Left lung (tissue), 10 donors: Measurements from ENCODE around the gene MATN4. TPM values are rescaled to one million over a fixed set of nuclear protein-coding genes. Genes with fewer than 3 reads are reported as not detected.
A peak's percentile ranks its signal among the peaks of the same experiment; 100 is the strongest.

ENCODE experiments used
- ATAC-seq: fragments of 200-7000 bp; cut with Tn5 transposase; one replicate; pipeline ENCODE4 v1.9.1; 2020; ENCODE audit warnings: moderate library complexity
- DNase-seq, 4 donors: peaks; one replicate each; pipeline ENCODE4 v3.0.0-alpha.2; 2013 to 2020
- H3K27ac ChIP-seq, 2 donors: fragments of 200-600 bp; sonication (generic) in 1 of 2; one replicate each; pipeline versions ENCODE4 v1.5.0 to v1.8.0; 2020 to 2021
- H3K27me3 ChIP-seq, 2 donors: fragments of 200-600 bp; sonication (generic) in 1 of 2; one replicate each; pipeline versions ENCODE4 v1.5.0 to v1.8.0; 2020 to 2021
- H3K36me3 ChIP-seq, 2 donors: fragments of 200-600 bp; sonication (generic) in 1 of 2; one replicate each; pipeline versions ENCODE4 v1.5.0 to v1.8.0; 2020 to 2021
- H3K4me1 ChIP-seq, 2 donors: fragments of 200-600 bp; one replicate each; pipeline ENCODE4 v1.8.0; 2021
- H3K4me3 ChIP-seq, 2 donors: fragments of 200-600 bp; sonication (generic) in 1 of 2; one replicate each; pipeline versions ENCODE4 v1.5.0 to v1.8.0; 2020 to 2021; ENCODE audit warnings: mild to moderate bottlenecking in 1 of 2
- H3K9me3 ChIP-seq, 2 donors: fragments of 200-600 bp; sonication (generic) in 1 of 2; one replicate each; pipeline versions ENCODE4 v1.5.0 to v1.8.0; 2020 to 2021
- CTCF ChIP-seq, 2 donors: fragments of 200-600 bp; sonication (generic) in 1 of 2; IDR thresholded peaks; one replicate each; pipeline versions ENCODE4 v1.5.0 to v1.8.0; 2021; ENCODE audit warnings: antibody characterized with exemption in 2 of 2
- intact Hi-C, 2 donors: fragments of 100-400 bp; cut with DNase I; formaldehyde crosslinking; loops; one replicate each; pipeline versions ENCODE4 v1.11.2 to v1.14.2; 2022
- polyA plus RNA-seq, 6 donors: library from polyadenylated mRNA; unstranded; fragments of 120-200 nt; gene quantifications; one replicate each; pipeline ENCODE4 v1.2.1, GENCODE V29; 2013; ENCODE audit not compliant: insufficient read length in 6 of 6
- total RNA-seq, 2 donors: library from RNA; stranded (reverse); fragmentation: NEBNext Ultra II Directional; extraction: Animal tissue kit (Norgen Biotek cat#: 25700); gene quantifications; one replicate each; pipeline ENCODE4 v1.2.1, GENCODE V29; 2021
- donor health status: DM: no; HTN: yes; CAD: no.
- donor health status: DM: no; HTN: no; CAD: no.

MATN4 gene
- total and polyA plus RNA-seq, 8 donors = 0.07 to 0.23 (median 0.13) TPM; not detected in 4

- Histone ChIP-seq H3K27me3 (no peaks in the 10 kb centered on the region), H3K36me3 (peaks cover 0 to 52% of the 10 kb centered on the region in 2 donors), H3K4me1 (peaks cover 34 to 49% of the 10 kb centered on the region in 2 donors), H3K4me3 (no peak overlapping the region), H3K9me3 (no peaks in the 10 kb centered on the region), H3K27ac (peak overlapping the region; percentile 33 to 70)
- ATAC-seq (peak; percentile 46), DNase-seq (peak in 2 of 4 donors; percentile 74 to 76)
- intact Hi-C loops = no loop called here
- TF ChIP-seq CTCF (IDR thresholded peaks at IDR 0.05) = no peak
Measured at GRCh38 chr20:45337367-45338120, 29.4 kb upstream of the MATN4 start.

DNA sequence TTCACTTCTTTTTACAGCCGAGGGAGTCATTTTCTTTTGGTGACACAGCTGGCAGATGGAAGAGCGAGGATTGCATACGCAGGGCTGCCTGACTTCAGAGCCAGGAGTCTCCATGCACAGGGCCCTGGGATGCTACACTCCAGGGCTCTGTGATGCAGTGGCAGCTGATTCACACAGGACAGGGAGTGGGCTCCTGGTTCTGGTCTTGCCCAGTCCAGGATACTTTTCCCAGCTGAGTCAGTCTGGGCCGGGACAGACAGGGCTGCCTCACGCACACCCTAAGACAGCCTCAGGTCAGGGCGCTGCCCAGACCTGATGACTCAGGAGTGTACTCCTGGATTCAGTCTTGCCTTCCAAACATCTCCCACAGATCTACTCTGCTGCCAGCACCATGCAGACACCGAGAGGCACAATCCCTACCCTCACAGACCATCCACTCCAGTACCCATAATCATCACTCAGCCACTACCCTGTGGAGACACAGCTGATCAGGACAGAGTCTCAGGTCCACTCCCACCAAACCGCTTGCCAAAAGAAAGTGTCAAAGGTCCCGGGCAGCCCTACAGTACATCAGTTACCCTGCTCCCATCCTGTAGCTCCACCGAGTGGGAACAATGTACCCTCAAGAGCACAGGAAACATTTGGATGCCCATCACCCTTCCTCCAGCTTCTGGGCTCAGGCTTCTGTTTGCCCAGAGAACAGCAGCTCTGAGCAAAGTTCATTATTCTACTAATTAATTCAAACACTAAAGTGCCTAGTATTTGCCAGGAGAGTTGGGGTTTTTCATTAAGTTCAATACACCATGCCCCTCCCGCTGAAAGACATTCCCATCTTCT lies 28.6 kb upstream of the MATN4 start:
- peaks cover 29 to 43% of the 10 kb centered on the region in 2 donors for H3K4me1 ChIP-seq
- intact Hi-C loops = no loop called here
- H3K36me3 ChIP-seq = peaks cover 0 to 60% of the 10 kb centered on the region in 2 donors

GRCh38 chr20:45330476-45330875 lies 22.4 kb upstream of the MATN4 start:
- peaks cover 0 to 95% of the 10 kb centered on the region in 2 donors for H3K36me3 ChIP-seq

More for the DNA sequence above, 28.6 kb upstream of the MATN4 start:
- DNase-seq = no peak
- Histone ChIP-seq H3K27me3 (no peaks in the 10 kb centered on the region), H3K27ac (peak overlapping the region; percentile 33 to 70), H3K9me3 (no peaks in the 10 kb centered on the region), H3K4me3 (no peak overlapping the region)
- peak; percentile 49 for ATAC-seq
- TF ChIP-seq CTCF (IDR thresholded peaks at IDR 0.05) = no peak

DNA sequence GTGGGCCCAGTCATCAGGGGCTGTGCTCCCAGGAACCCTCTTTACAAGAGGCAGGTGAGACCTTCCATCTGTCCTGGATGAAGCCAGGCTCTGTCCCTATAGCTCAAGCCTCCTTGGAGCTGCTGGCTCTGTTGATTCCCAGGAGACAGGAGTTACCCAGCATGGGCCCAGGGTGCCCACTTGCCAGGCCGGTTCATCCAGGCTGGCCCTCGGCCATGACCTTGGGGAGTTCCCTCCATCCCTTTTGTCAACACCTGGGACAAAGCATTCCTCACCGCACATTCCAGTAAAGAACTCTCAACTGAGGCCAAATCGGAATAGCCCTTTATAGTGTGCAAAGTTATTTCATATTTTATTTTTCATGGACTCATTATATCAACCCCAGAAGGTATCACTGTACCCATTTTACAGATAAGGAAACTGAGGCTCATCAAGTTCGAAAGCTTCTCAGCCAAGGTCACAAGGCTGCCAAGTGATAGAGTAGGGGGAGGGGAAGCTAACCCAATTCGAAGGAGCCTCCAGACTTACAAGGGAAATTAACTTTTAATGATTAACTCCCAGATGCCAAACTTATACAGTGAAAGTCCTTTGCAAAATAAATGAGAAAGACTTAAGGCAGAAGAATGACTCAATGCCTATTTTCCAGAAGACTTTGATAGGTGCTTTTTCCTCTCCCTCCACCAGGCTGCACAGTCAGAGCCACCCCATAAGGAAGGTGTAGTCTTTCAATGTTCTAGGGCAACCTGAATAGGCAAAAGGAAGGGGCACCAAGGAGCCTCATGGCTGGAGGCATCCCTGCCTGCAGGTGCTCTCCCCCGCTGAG lies 21.6 kb upstream of the MATN4 start:
- ATAC-seq (peak; percentile 57), DNase-seq (no peak)
- Histone ChIP-seq H3K27ac (no peak overlapping the region), H3K4me3 (no peak overlapping the region), H3K9me3 (no peaks in the 10 kb centered on the region), H3K27me3 (no peaks in the 10 kb centered on the region), H3K4me1 (no peaks in the 10 kb centered on the region), H3K36me3 (peaks cover 0 to 95% of the 10 kb centered on the region in 2 donors)
- intact Hi-C loops = loop anchor here in 1 of 2 donors (10.0 kb wide), 1 partner anchor 445 kb away; no protein-coding TSS in a partner anchor
- TF ChIP-seq CTCF (IDR thresholded peaks at IDR 0.05) = no peak

More at GRCh38 chr20:45330476-45330875, 22.4 kb upstream of the MATN4 start:
- DNase-seq = no peak
- Histone ChIP-seq H3K4me3 (no peak overlapping the region), H3K4me1 (no peaks in the 10 kb centered on the region), H3K9me3 (no peaks in the 10 kb centered on the region), H3K27me3 (no peaks in the 10 kb centered on the region), H3K27ac (no peak overlapping the region)
- no peak for ATAC-seq
- no peak for TF ChIP-seq CTCF (IDR thresholded peaks at IDR 0.05)
- intact Hi-C loops = no loop called here
